ENCODE data around the gene MSL1.

- TF ChIP-seq CTCF (tag by site-specific recombination; IDR thresholded peaks at IDR 0.05) (peak; percentile 59; the same call in 1 of the 2 replicates), ZEB2 (tag by site-specific recombination; IDR thresholded peaks at IDR 0.05) (no peak), TCF7L2 (IDR thresholded peaks at IDR 0.05; ENCODE audit: borderline replicate concordance, low read depth, low read length) (no peak), REPIN1 (tag by site-specific recombination; IDR thresholded peaks at IDR 0.05; ENCODE audit: low read depth) (no peak), ZNF133 (tag by site-specific recombination; IDR thresholded peaks at IDR 0.05) (no peak), HOXA7 (CRISPR knock-in tag; IDR thresholded peaks at IDR 0.05; ENCODE audit: borderline replicate concordance) (no peak)
These were observed 49.6 kb upstream of the MSL1 start for GRCh38 chr17:40072040-40072734.

All from HEK293 (cell line).